ENCODE results near the gene PPM1H.

Gene PPM1H

GRCh38 chr12:62629971-62630739 is 304.8 kb downstream of the PPM1H start:
- H3K4me3 ChIP-seq (ENCODE audit: low read depth, low read length), result no peak overlapping the region
- no peak for TF ChIP-seq CTCF (IDR thresholded peaks at IDR 0.05; ENCODE audit: low read depth, low read length)

- H3K4me3 ChIP-seq (ENCODE audit: low read depth, low read length), result no peak overlapping the region
- TF ChIP-seq CTCF (IDR thresholded peaks at IDR 0.05; ENCODE audit: low read depth, low read length), result no peak
Measured at GRCh38 chr12:62629413-62629812, 305.5 kb downstream of the PPM1H start.

GRCh38 chr12:62627181-62627580 is 307.8 kb downstream of the PPM1H start:
- no peak for TF ChIP-seq CTCF (IDR thresholded peaks at IDR 0.05; ENCODE audit: low read depth, low read length)
- H3K4me3 ChIP-seq (ENCODE audit: low read depth, low read length), result no peak overlapping the region

GRCh38 chr12:62625228-62625627 is 309.7 kb downstream of the PPM1H start:
- TF ChIP-seq CTCF (IDR thresholded peaks at IDR 0.05; ENCODE audit: low read depth, low read length), result no peak
- no peak overlapping the region for H3K4me3 ChIP-seq (ENCODE audit: low read depth, low read length)

GRCh38 chr12:62622177-62622576 is 312.8 kb downstream of the PPM1H start:
- TF ChIP-seq CTCF (IDR thresholded peaks at IDR 0.05; ENCODE audit: low read depth, low read length), result no peak

GRCh38 chr12:62621101-62621638 is 313.8 kb downstream of the PPM1H start:
- H3K4me3 ChIP-seq (ENCODE audit: low read depth, low read length), result no peak overlapping the region
- TF ChIP-seq CTCF (IDR thresholded peaks at IDR 0.05; ENCODE audit: low read depth, low read length), result no peak

More at GRCh38 chr12:62622177-62622576, 312.8 kb downstream of the PPM1H start:
- H3K4me3 ChIP-seq (ENCODE audit: low read depth, low read length), result no peak overlapping the region

- H3K4me3 ChIP-seq (ENCODE audit: low read depth, low read length), result no peak overlapping the region
- no peak for TF ChIP-seq CTCF (IDR thresholded peaks at IDR 0.05; ENCODE audit: low read depth, low read length)
Measured at GRCh38 chr12:62618930-62619329, 316.0 kb downstream of the PPM1H start.
